BJ (cell line): ENCODE measurements around the gene CDKAL1. TPM values are rescaled to one million over a fixed set of nuclear protein-coding genes. Genes with fewer than 3 reads are reported as not detected.
"Not testable (repeated sequence)": the region's sequence is repeated elsewhere in the genome, so short reads cannot be mapped to it uniquely, and the experiment has no call there.

Experiments
- CTCF ChIA-PET: fragments of 350-600 bp; formaldehyde crosslinking; extraction: SDS; loops from one replicate; lab custom pipeline; 2021; ENCODE audit warnings: antibody characterized with exemption, inconsistent platforms; lab: Yijun Ruan, JAX
- POLR2A ChIA-PET: fragments of 300-600 bp; sonication (Branson Sonifier 250); formaldehyde crosslinking; extraction: SDS; loops from one replicate; lab custom pipeline; 2021; ENCODE audit warnings: antibody characterized with exemption; lab: Charles Lee
- DNase-seq: peaks from one replicate; pipeline ENCODE4 v3.0.0-alpha.2; 2011; ENCODE audit warnings: low read depth
- H3K27me3 ChIP-seq: 2 replicates; pipeline ENCODE4 v1.6.0; 2011; ENCODE audit warnings: low read length; ENCODE audit not compliant: control insufficient read depth, insufficient read depth
- H3K36me3 ChIP-seq: 2 replicates; pipeline ENCODE4 v1.5.1; 2011; ENCODE audit warnings: low read length; ENCODE audit not compliant: control insufficient read depth, insufficient read depth
- H3K4me3 ChIP-seq: 2 replicates; pipeline ENCODE4 v1.5.1; 2011; ENCODE audit warnings: low read depth, mild to moderate bottlenecking, control low read depth, low read length
- polyA plus RNA-seq: library from polyadenylated mRNA; depleted of rRNA; stranded (reverse); fragments of >200 nt; gene quantifications from 2 replicates; pipeline ENCODE4 v1.2.3, GENCODE V29; 2011
- TF ChIP-seq, protein P1 (sequence below): IDR thresholded peaks from 2 replicates; pipeline ENCODE4 v1.5.1; 2011; ENCODE audit warnings: low read depth, mild to moderate bottlenecking, control low read depth, inconsistent platforms, low read length, moderate library complexity; ENCODE audit not compliant: insufficient read depth

Gene CDKAL1
- polyA plus RNA-seq, 1 experiment, result 3.8 TPM

- no peak for DNase-seq
- no peak overlapping the region for H3K4me3 ChIP-seq
- no peaks in the 10 kb centered on the region for H3K27me3 ChIP-seq
- TF ChIP-seq, protein P1, sequence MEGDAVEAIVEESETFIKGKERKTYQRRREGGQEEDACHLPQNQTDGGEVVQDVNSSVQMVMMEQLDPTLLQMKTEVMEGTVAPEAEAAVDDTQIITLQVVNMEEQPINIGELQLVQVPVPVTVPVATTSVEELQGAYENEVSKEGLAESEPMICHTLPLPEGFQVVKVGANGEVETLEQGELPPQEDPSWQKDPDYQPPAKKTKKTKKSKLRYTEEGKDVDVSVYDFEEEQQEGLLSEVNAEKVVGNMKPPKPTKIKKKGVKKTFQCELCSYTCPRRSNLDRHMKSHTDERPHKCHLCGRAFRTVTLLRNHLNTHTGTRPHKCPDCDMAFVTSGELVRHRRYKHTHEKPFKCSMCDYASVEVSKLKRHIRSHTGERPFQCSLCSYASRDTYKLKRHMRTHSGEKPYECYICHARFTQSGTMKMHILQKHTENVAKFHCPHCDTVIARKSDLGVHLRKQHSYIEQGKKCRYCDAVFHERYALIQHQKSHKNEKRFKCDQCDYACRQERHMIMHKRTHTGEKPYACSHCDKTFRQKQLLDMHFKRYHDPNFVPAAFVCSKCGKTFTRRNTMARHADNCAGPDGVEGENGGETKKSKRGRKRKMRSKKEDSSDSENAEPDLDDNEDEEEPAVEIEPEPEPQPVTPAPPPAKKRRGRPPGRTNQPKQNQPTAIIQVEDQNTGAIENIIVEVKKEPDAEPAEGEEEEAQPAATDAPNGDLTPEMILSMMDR, result no peak
- H3K36me3 ChIP-seq, result no peaks in the 10 kb centered on the region
- POLR2A ChIA-PET, result interaction anchor here (0.5 kb wide), 1 partner anchor 9 kb away, joined by 6 read pairs; no protein-coding TSS in a partner anchor
- CTCF ChIA-PET, result no interaction called here
Measured at GRCh38 chr6:20746024-20746423, 211.8 kb downstream of the CDKAL1 start.

DNA sequence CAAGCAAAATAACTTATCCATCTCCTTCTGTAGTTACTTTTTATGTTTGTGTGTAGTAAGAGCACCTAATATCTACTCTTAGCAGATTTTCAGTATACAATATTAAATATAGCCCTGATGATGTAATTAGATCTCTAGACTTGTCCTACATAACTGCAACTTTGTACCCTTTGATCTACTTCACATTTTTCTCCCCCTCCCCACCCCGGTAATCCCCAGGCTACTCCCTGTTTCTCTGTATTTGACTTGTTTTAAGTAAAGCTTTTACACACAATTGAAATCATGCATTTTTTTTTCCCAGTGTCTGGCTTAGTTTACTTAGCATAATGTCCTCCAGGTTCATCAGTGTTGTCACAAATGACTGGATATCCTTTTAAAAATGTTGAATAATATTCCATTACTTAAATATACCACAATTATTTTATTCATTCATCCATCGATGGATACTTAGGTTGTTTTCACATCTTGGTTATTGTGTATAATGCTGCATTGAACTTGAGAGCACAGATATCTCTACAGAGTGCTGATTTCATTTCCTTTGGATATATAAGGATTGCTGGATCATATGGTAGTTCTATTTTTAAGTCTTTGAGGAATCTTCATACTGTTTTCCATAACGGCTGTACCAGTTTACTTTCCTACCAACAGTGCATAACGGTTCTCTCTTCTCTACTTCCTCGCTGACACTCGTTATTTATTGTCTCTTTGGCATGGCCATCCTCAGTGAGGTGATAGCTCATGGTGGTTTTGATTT lies 212.7 kb downstream of the CDKAL1 start:
- TF ChIP-seq, protein P1, result no peak
- POLR2A ChIA-PET, result no interaction called here
- H3K36me3 ChIP-seq, result no peaks in the 10 kb centered on the region
- DNase-seq, result no peak
- no peaks in the 10 kb centered on the region for H3K27me3 ChIP-seq
- CTCF ChIA-PET, result no interaction called here
- no peak overlapping the region for H3K4me3 ChIP-seq

- TF ChIP-seq, protein P1, result no peak
- POLR2A ChIA-PET, result no interaction called here
Measured at GRCh38 chr6:20747991-20748390, 213.7 kb downstream of the CDKAL1 start.

DNA sequence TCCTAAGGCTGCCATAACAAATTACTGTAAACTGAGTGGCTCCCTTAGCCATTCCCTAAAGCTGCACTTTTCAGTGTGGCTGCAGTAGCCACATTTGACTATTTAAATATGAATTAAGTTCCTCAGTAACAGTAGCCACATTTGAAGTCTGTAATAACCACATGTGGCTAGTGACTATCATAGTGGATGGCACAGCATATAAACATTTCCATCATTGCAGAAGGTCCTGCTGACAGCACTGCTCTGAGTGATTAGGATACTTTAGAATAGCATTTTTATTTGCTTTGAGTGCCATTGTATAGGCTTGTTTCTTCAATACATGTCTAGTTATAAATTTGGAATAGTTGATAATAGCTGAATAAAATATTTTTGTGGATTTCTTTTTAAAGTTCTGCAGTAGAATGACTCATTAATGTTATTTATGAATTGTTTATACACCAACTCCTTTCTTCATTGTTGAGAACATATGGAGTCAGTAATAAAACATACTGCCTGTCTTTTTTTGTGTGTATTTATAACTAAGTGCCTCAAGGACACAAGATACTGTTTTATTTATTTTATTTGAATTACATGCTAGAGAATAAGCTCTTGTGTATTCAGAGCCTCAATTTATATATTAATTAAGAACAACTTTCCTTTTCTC lies 217.2 kb downstream of the CDKAL1 start:
- Histone ChIP-seq H3K4me3 (no peak overlapping the region), H3K36me3 (no peaks in the 10 kb centered on the region), H3K27me3 (no peaks in the 10 kb centered on the region)
- peak; percentile 15 for DNase-seq
- TF ChIP-seq, protein P1, result no peak
- ChIA-PET POLR2A (no interaction called here), CTCF (interaction anchor here (0.7 kb wide), 1 partner anchor 176 kb away, joined by 4 read pairs; no protein-coding TSS in a partner anchor)

More at GRCh38 chr6:20747991-20748390, 213.7 kb downstream of the CDKAL1 start:
- no peak for DNase-seq
- Histone ChIP-seq H3K27me3 (no peaks in the 10 kb centered on the region), H3K4me3 (no peak overlapping the region), H3K36me3 (no peaks in the 10 kb centered on the region)
- CTCF ChIA-PET, result no interaction called here

- Histone ChIP-seq H3K27me3 (no peaks in the 10 kb centered on the region), H3K36me3 (no peaks in the 10 kb centered on the region), H3K4me3 (no peak overlapping the region)
- DNase-seq, result peak; percentile 47
- TF ChIP-seq, protein P1, result no peak
- CTCF ChIA-PET, result no interaction called here
- POLR2A ChIA-PET, result interaction anchor here (0.7 kb wide), 1 partner anchor 10 kb away, joined by 6 read pairs; no protein-coding TSS in a partner anchor
Measured at GRCh38 chr6:20755631-20756030, 221.4 kb downstream of the CDKAL1 start.

GRCh38 chr6:20756584-20757147 lies 222.4 kb downstream of the CDKAL1 start:
- H3K27me3 ChIP-seq, H3K4me3 ChIP-seq, H3K36me3 ChIP-seq, POLR2A ChIA-PET, DNase-seq: not testable (repeated sequence)
- CTCF ChIA-PET, result interaction anchor here (0.6 kb wide), 1 partner anchor 122 kb away, joined by 5 read pairs; no protein-coding TSS in a partner anchor
